ENCODE data around the gene DNAH1. TPM values are rescaled to one million over a fixed set of nuclear protein-coding genes. Genes with fewer than 3 reads are reported as not detected.

The DNAH1 gene
- total and polyA plus RNA-seq, 2 of the 13 experiments (the other 11 are each of a cell fraction or from before 2014, with no cell fraction given) = 0.64 to 3.5 TPM

DNA sequence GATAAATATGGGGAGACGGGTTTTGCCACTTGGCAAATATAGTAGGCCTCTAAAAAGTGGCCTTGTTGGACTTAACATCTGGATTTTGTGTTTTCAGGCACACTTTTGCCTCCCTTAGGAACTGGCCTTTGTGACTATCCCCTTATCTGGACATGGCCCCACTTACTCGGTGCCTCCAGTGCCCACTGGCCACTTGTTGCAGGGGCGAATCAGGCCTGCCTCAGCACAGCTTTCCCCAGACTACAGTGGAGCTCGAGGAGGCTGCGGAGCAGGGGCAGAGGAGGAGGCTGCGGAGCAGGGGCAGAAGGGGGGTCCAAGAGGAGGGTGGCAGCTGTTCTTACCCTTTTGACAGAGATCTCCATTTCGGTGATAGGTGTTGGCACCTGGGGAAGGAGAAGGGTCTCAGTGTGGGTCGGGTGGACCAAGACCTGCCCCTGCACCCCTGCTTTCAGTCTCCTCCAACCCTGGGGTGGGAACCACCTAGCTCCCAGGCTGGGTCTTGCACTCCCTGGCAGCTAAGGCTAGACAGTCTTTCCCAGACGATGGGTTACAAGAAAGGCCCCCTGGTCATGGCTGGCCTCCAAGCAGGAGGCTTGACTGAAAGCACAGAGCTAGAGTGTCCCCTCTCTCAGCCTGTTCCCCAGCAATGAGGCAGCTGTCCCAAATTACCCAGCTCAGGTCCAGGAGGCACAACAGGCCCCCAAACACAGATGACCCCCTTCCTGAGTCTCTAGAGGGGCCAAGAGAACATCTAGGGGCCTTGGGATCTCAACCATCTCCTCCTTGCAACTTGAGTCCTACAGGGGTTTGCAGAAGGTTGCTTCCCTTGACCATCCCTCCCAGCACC, 122.7 kb downstream of the DNAH1 start:
- ChIA-PET CTCF (ENCODE audit: low intra/inter-chr PET ratio, low total read pairs) (no interaction called here), POLR2A (no interaction called here)
- H3K4me2 ChIP-seq (ENCODE audit: low read depth, low read length) = no peak overlapping the region
- H3K27me3 ChIP-seq (ENCODE audit: control insufficient read depth in 1 of 2, insufficient read depth in 2 of 2, low read length in 2 of 2) = no peaks in the 10 kb centered on the region
- FAIRE-seq (no peak), ATAC-seq (no peak), DNase-seq (ENCODE audit: low spot score) (no peak)
- H3K27ac ChIP-seq (ENCODE audit: extremely low read length, insufficient read depth, low read length) = no peak overlapping the region
- BruUV-seq (replicated peaks) = no TSS peak
- H3K4me3 ChIP-seq (replicated peaks in 1 of 3; ENCODE audit: insufficient read depth in 1 of 3, low read depth in 2 of 3, low read length in 3 of 3) = no peak overlapping the region
- TF ChIP-seq HCFC1 (IDR thresholded peaks at IDR 0.05; ENCODE audit: low read depth, low read length) = no peak
- H3K4me1 ChIP-seq (ENCODE audit: insufficient read depth, low read length) = peaks cover 20% of the 10 kb centered on the region
- 85% methylated on average over 7 of the region's 9 CpGs for WGBS (ENCODE audit: low lambda C conversion rate)
- peaks cover 3 to 7% of the 10 kb centered on the region in 2 experiments; a peak in 2 of 5 replicates for H3K36me3 ChIP-seq (replicated peaks in 1 of 2; ENCODE audit: control insufficient read depth in 1 of 2, insufficient read depth in 2 of 2, low read length in 2 of 2)
- H3K79me2 ChIP-seq (ENCODE audit: insufficient read depth, low read length) = no peaks in the 10 kb centered on the region
- no peak overlapping the region for H3K9ac ChIP-seq (ENCODE audit: insufficient read depth, low read depth, low read length)
- H3K9me3 ChIP-seq (ENCODE audit: low read length) = no peaks in the 10 kb centered on the region
- H4K20me1 ChIP-seq (ENCODE audit: insufficient read depth, low read length) = no peaks in the 10 kb centered on the region
- in situ Hi-C loops (cut with HindIII; ENCODE audit: extremely low pct_ligation_motif_present, low pct_unique_long_range_greater_than_20kb) = no loop called here
- intact Hi-C loops (cut with micrococcal nuclease; ENCODE audit: unreplicated experiment) = no loop called here
- H2AFZ ChIP-seq (ENCODE audit: low read length) = no peak overlapping the region

DNA sequence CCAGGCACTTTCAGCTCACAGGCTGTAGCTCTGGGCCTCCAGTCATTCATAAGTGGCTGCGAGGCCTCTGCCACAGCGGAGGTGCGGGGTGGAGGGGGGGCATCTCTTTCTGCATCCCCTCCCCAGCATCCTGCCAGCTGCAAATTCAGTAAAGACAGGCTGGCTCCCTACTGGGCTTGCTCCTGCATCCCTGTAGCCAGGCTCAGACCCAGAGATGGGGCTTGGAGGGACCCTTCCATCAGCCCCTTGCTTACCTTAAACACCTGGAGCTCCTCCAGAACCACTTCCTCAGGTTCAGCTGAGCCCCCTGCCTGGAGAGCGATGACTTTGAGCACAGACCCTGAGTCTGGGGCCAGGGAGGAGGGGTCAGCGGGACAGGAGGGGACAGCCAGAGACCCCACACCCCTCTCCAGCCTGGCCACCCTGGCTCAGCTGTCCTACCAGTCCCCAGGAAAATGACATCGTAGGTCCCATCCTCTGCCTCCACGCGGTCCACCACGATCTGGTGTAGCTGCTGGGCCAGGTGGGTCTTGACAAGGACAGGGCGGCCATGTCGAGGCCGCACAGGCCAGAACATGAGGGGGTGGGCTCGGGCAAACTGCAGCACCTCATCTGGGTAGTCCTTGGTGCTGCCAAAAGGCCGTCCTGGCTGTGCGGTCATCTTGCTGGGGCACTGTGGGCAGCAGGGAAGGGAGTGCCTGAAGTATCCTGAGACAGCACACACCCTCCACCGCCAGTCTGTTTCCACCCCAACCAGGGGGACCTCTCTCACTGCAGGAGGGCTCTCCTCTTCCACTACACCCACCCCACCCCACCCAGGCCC, 123.5 kb downstream of the DNAH1 start:
- in situ Hi-C loops (cut with HindIII; ENCODE audit: extremely low pct_ligation_motif_present, low pct_unique_long_range_greater_than_20kb) (no loop called here), intact Hi-C loops (cut with micrococcal nuclease; ENCODE audit: unreplicated experiment) (no loop called here)
- Histone ChIP-seq H3K9ac (ENCODE audit: insufficient read depth, low read depth, low read length) (no peak overlapping the region), H3K4me2 (ENCODE audit: low read depth, low read length) (no peak overlapping the region), H4K20me1 (ENCODE audit: insufficient read depth, low read length) (no peaks in the 10 kb centered on the region), H3K9me3 (ENCODE audit: low read length) (no peaks in the 10 kb centered on the region), H3K27ac (ENCODE audit: extremely low read length, insufficient read depth, low read length) (no peak overlapping the region), H3K27me3 (ENCODE audit: control insufficient read depth in 1 of 2, insufficient read depth in 2 of 2, low read length in 2 of 2) (no peaks in the 10 kb centered on the region), H3K4me1 (ENCODE audit: insufficient read depth, low read length) (peaks cover 26% of the 10 kb centered on the region), H3K79me2 (ENCODE audit: insufficient read depth, low read length) (no peaks in the 10 kb centered on the region), H3K36me3 (replicated peaks in 1 of 2; ENCODE audit: control insufficient read depth in 1 of 2, insufficient read depth in 2 of 2, low read length in 2 of 2) (peaks cover 3 to 7% of the 10 kb centered on the region in 2 experiments; a peak in 2 of 5 replicates), H3K4me3 (replicated peaks in 1 of 3; ENCODE audit: insufficient read depth in 1 of 3, low read depth in 2 of 3, low read length in 3 of 3) (no peak overlapping the region), H2AFZ (ENCODE audit: low read length) (no peak overlapping the region)
- DNase-seq (ENCODE audit: low spot score) = no peak
- POLR2A ChIA-PET = no interaction called here
- no TSS peak for BruUV-seq (replicated peaks)
- ATAC-seq = no peak
- 100% methylated on average over 6 of the region's 16 CpGs for WGBS (ENCODE audit: low lambda C conversion rate)
- CTCF ChIA-PET (ENCODE audit: low intra/inter-chr PET ratio, low total read pairs) = no interaction called here
- no peak for FAIRE-seq
- TF ChIP-seq ZNF460 (CRISPR knock-in tag; IDR thresholded peaks at IDR 0.05; ENCODE audit: borderline replicate concordance) (no peak), DR1 (CRISPR knock-in tag; IDR thresholded peaks at IDR 0.05) (no peak), REL (CRISPR knock-in tag; conservative IDR thresholded peaks at IDR 0.05) (no peak)
- TF ChIP-seq, protein P1, sequence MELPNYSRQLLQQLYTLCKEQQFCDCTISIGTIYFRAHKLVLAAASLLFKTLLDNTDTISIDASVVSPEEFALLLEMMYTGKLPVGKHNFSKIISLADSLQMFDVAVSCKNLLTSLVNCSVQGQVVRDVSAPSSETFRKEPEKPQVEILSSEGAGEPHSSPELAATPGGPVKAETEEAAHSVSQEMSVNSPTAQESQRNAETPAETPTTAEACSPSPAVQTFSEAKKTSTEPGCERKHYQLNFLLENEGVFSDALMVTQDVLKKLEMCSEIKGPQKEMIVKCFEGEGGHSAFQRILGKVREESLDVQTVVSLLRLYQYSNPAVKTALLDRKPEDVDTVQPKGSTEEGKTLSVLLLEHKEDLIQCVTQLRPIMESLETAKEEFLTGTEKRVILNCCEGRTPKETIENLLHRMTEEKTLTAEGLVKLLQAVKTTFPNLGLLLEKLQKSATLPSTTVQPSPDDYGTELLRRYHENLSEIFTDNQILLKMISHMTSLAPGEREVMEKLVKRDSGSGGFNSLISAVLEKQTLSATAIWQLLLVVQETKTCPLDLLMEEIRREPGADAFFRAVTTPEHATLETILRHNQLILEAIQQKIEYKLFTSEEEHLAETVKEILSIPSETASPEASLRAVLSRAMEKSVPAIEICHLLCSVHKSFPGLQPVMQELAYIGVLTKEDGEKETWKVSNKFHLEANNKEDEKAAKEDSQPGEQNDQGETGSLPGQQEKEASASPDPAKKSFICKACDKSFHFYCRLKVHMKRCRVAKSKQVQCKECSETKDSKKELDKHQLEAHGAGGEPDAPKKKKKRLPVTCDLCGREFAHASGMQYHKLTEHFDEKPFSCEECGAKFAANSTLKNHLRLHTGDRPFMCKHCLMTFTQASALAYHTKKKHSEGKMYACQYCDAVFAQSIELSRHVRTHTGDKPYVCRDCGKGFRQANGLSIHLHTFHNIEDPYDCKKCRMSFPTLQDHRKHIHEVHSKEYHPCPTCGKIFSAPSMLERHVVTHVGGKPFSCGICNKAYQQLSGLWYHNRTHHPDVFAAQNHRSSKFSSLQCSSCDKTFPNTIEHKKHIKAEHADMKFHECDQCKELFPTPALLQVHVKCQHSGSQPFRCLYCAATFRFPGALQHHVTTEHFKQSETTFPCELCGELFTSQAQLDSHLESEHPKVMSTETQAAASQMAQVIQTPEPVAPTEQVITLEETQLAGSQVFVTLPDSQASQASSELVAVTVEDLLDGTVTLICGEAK (IDR thresholded peaks at IDR 0.05) = no peak
- TF ChIP-seq, protein P1 (CRISPR knock-in tag; IDR thresholded peaks at IDR 0.05) = no peak
